ENCODE data around the gene OR5D16.
"Not testable (repeated sequence)": the region's sequence is repeated elsewhere in the genome, so short reads cannot be mapped to it uniquely, and the experiment has no call there.

The OR5D16 gene

DNA sequence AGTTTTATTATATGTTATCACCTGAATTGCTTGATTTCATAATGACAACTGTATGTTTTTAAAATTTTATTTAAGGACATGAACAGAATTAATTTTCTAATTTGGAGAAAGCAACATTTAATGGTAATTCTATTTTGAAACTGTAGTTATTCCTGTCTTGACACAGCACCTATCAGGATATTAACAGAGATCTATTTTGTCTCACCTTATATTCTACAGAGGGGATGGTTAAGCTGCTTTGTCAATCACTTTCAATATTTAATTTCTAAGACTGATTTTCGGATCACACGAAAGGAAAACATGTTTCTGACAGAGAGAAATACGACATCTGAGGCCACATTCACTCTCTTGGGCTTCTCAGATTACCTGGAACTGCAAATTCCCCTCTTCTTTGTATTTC lies at the start of gene OR5D16:
Gene OR5D16 (plus strand): TSS at position 301 of the 400 bp plus-strand sequence. CDS start 0 bp downstream, at position 301.
- no peak for DNase-seq

DNA sequence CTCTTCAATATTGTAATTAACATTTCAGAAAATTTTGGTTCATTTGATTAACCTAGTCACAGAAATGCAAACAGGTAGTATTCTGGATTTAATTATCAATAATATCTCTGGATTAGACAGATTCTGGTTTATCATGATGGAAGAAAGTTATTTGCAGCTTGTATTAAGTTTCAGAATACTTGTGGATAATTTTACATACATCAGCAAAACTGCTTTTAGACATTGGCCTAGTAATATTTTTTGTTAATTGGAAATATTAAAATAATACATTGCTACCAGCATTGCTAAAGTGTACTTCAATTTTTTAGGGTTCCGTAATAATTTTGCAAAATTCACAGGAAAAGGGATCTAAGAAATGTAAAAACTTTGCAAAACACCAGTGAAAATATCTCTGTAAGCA lies 46.9 kb upstream of the OR5D16 start:
- DNase-seq, result no peak

DNA sequence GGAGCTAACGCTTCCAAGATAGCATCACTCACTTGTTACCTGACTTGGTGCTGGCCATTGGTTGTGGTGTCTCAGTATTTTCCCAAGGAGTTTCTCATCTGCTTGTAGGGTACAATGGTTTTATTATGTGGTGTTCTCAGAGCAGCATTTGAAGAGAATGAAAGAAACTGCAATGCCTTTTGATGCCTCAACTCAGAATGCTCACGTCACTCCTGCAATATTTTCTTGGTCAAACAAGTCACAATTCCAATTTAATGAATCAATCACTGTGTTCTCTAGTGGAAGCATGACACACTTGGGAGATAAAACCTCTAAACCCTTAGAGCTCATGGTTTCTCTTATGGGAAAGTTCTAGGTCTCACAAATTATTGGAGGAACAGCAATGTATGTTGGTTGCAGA lies 45.2 kb upstream of the OR5D16 start:
- DNase-seq, result no peak

DNA sequence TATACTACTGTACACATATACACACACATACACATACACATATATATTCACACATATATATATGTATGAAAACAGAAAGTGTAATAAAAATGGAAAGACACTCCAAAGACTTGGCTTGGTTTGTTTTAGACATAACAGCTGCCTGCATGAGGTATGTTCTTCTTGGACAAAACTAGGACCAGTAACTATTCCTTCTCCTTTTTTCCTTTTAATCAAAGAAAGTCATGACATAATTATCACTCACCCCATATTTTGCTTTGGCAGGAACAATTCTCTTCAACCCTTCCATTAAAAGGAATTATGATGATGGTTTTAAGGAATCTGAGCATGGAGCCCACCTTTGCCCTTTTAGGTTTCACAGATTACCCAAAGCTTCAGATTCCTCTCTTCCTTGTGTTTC lies 43.3 kb upstream of the OR5D16 start, which contains the start of gene OR5D14:
Gene OR5D14 (plus strand): TSS at position 301 of the 400 bp plus-strand sequence. CDS start 0 bp downstream, at position 301.
- DNase-seq, result no peak

DNA sequence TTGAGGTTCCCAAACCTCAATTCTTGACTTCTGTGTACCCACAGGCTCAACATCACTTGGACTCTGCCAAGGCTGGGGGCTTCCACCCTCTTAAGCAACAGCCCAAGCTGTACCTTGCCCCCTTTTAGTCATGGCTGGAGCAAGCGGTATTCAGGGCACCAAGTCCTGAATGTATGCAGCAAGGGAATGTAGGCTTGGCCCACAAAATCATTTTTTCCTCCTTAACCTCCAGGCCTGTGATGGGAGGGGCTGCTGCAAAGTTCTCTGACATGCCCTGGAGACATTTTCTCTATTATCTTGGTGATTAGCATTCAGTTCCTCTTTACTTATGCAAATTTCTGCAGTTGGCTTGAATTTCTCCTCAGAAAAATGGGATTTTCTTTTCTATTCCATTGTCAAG lies 32.3 kb upstream of the OR5D16 start:
- no peak for DNase-seq

DNA sequence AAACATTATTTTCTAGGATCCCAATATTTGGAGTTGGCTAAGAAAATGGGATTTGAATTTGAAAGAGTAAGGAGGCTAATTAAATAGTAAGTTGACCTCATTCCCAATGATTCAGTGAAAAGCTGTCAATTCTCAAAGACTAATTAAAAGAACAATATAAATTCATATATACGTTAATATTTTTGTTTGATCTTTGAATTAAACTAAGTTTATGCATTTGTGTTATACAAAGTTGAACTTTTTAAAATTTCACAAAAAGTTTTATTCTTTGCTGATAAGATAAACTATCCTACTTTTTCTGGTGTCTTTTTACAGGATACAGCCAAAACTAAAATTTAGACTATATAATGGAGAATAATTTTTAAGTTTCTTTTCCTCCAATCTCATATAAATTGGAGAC lies 27.5 kb upstream of the OR5D16 start, which contains the start of gene OR5L1:
Gene OR5L1 (plus strand): TSS at position 301 of the 400 bp plus-strand sequence. CDS start 100 bp downstream, outside the sequence.
- DNase-seq, result no peak

DNA sequence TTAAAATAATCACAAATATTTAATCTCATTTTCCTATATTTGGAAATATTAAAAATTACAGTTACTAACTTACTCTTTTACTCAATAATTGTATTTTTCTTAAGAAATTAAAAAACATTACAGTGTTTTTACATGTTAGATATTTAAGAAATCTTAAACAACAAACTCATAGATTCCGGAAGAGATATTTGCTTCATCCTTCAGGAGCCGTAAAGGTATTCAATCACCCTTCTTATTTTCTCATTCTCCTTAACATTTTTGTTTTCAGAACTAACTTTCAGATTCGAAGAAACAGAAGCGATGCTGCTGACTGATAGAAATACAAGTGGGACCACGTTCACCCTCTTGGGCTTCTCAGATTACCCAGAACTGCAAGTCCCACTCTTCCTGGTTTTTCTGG lies 19.2 kb upstream of the OR5D16 start, which contains the start of gene OR5D18:
Gene OR5D18 (plus strand): TSS at position 301 of the 400 bp plus-strand sequence. CDS start 0 bp downstream, at position 301.
- DNase-seq, result no peak

DNA sequence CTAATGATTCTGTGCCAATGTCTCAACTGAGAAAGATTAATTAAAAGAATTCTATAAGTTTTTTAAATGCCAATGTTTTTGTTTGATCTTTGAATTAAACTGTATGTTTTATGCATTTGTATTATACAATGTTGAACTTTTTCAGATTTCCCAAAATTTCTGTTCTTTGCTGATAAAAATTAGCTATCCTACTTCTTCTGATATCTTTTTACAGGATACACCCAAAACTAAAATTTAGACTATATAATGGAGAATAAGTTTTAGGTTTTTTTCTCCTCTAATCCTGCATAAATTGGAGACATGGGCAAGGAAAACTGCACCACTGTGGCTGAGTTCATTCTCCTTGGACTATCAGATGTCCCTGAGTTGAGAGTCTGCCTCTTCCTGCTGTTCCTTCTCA lies 11.6 kb upstream of the OR5D16 start, which contains the start of gene OR5L2:
Gene OR5L2 (plus strand): TSS at position 301 of the 400 bp plus-strand sequence. CDS start 0 bp downstream, at position 301.
- no peak for DNase-seq

DNA sequence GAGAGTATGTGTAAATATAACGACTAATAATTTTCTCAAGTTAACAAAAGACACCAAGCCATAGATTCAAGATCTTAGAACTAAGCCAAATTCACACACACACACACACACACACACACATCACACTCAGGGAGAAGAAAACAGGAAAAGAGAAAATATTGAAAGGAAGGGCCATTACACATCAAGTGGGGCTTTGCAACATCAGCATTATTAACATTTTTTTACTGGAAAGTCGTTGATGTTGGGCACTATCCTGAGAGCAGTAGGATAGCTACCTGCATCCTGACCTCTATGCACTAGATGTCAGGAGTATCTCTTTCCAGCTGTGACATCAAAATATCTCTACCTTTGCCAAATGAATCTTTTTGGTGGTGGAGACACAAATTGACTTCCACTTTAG lies 8.9 kb downstream of the OR5D16 start:
- no peak for DNase-seq

DNA sequence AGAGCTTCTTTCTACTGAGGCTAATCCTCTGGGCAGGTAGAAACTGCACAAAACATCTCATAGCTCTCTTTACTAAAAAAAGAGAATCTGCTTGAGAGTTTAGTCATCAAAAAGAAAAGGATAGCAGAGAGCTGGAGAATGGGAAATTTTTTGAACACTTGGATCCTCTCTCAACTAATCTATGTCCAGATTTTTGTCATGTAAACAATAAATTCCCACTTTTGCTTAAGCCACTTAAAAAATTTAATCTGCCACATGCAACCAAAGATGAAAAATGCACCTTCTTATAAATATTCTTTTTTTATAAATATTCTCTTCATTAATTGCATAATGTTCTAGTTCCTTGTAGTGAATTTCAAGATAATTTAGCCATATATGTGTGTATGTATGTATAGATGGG lies 10.5 kb downstream of the OR5D16 start:
- no peak for DNase-seq

DNA sequence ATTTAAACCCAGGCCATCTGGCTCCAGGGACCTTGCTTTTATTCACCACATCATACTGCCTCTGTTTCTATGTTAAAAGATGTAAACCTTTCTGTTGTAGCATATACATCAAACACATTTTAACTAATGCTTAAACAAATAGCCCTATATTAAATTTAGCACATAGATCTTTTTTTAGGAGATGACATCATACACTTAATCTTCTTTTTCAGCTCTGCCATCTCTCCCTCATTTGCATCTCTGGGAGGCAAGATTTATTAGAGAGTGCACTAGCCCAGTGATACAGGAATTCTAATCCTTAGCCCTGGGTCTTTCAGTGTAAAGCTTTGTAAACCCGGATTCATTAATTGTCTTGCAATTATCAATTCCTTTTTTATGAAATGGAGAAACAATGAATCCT lies 13.6 kb downstream of the OR5D16 start:
- no peak for DNase-seq

DNA sequence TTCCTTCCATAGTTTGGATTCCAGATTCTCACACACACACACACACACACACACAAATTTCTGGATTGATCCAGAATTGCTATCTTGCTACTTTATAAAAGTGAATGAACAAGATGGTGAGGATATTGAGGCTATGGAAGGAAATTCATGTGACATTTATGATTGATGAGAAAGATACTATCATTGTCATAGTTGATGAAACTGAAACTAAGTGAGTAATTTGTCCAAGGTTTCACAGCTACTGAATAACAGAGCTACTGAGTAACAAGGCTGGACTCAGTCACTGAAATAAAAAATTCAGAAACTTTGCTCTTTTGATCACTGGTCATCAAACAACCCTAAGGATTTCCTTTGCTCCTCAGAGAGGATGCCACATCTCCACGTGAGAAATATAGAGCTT lies 16.2 kb downstream of the OR5D16 start:
- no peak for DNase-seq

DNA sequence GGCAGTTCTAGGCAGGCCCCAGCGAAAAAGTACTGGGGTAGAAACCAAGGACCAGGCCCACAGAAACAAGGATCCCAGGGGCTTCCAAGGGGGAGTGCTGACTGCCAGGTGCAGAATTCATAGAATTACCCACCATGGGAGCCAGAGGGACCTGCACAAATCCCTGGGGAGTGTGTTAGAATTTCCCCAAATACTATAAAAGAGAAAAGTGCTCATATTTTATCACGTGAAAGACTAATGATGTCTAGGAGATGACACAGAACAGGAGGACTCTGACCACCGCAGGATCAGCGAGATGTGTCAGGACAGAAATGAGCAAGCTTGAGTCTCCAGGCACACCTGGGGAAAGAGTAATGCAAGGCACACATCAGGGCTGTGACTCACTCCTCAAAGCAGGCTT lies 28.8 kb downstream of the OR5D16 start:
- not testable (repeated sequence) for DNase-seq

DNA sequence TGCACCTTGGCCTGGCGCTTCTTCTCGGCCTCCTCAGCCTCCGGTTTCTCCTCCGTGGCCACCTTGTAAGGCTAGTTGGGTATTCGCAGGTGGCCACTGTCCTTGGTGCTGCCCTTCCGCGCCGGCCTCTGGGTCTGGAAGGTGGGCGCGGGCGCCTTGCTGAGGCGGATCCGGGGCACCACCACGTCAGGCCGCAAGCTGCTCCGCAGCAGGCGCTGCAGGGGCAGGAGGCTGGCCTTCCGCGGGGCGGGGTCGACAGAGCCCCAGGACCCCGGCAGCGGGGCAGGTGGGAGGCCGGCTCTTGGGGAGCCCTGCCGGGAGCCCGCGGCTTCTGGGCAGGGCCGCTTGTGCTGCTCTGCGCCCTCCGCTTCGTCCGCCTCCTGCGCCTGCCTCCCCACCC lies 34.2 kb downstream of the OR5D16 start:
- not testable (repeated sequence) for DNase-seq

DNA sequence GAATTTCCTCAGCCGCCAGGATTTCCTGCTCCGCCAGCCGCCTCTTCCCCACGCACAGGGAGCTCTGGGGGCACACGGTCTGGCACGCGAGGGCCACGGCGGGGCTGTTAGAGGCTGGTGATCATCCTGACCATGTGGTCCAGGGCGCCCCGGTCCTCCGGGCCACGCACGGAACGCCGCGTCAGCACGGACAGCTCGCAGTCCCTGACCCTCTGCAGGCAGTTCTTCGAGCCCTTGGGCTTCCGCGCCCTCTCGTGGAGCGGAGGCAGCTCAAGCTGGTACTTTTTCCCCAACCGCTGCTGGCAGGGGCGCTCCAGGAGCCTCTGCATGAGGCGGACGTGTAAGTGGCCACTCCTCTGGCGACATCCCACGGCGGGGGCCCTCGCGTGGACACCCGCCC lies 34.6 kb downstream of the OR5D16 start:
- not testable (repeated sequence) for DNase-seq

DNA sequence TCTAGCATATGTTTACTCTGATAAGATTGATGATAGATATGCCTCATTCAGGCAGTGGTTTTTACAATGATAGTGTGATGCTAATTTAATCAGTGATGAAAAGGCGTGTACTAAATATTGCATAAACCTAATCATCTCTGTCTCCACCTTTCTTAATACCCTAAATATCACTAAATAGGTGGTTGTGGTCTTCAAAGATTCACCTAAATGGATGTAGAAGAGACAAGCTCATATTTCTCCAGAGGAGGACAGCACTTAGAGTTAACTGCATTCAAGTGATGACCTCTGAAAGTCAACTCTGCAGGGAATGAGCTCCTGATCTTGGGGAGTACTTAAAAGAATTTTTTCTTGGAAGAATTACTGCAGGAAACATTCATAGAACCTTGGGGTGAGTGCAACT lies 44.4 kb downstream of the OR5D16 start, which contains the start of gene TRIM51:
Gene TRIM51 (plus strand): TSS at position 301 of the 400 bp plus-strand sequence. CDS start 2,132 bp downstream, outside the sequence.
- not testable (repeated sequence) for DNase-seq

DNA sequence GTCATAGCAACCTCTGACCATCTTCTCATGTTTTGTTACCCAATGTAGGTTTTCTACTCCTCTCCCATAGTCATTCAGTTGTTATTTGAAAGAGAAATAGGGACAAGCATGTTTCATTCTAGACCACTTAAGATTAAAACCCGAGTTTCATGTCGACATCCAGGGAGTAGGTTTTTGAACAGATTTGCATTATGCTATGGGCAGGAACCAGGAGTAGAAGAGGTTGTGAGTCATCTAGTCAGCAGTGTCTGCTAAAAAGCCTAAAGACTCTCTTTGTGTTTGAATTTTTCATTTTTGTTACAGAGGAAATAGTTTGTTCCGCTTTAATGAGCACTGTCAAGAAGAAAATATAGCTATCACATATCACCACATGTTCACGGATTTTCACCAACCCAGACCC lies 46.4 kb downstream of the OR5D16 start:
- not testable (repeated sequence) for DNase-seq

DNA sequence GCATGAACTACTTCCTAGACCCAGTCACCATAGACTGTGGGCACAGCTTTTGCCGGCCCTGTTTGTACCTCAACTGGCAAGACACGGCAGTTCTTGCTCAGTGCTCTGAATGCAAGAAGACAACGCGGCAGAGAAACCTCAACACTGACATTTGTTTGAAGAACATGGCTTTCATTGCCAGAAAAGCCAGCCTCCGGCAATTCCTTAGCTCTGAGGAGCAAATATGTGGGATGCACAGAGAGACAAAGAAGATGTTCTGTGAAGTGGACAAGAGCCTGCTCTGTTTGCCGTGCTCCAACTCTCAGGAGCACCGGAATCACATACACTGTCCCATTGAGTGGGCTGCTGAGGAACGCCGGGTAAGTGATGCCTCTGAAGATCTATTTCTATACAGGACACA lies 46.9 kb downstream of the OR5D16 start:
- not testable (repeated sequence) for DNase-seq

All from NCI-H2171 (cell line).